Muscle of leg (tissue), 11 donors: ENCODE data around the gene YOD1. TPM values are rescaled to one million over a fixed set of nuclear protein-coding genes. Genes with fewer than 3 reads are reported as not detected.

Source experiments
- DNase-seq: peaks from one replicate; pipeline ENCODE4 v3.0.0; 2013
- H3K27ac ChIP-seq: one replicate; pipeline ENCODE4 v1.5.1; 2013; ENCODE audit warnings: mild to moderate bottlenecking, low read length, control low read depth
- H3K27me3 ChIP-seq: one replicate; pipeline ENCODE4 v1.6.1; 2013; ENCODE audit warnings: low read length; ENCODE audit not compliant: control insufficient read depth, insufficient read depth
- H3K36me3 ChIP-seq: one replicate; pipeline ENCODE4 v1.6.1; 2013; ENCODE audit warnings: low read length; ENCODE audit not compliant: control insufficient read depth, insufficient read depth
- H3K4me1 ChIP-seq: one replicate; pipeline ENCODE4 v1.6.1; 2013; ENCODE audit warnings: low read length; ENCODE audit not compliant: control insufficient read depth, insufficient read depth
- H3K4me3 ChIP-seq: one replicate; pipeline ENCODE4 v1.5.1; 2013; ENCODE audit warnings: low read length, control low read depth
- H3K9me3 ChIP-seq: replicated peaks from 2 replicates; pipeline ENCODE4 v1.6.1; 2013; ENCODE audit warnings: low read depth, low read length; ENCODE audit not compliant: control insufficient read depth
- WGBS: methylation state at CpG from one replicate; pipeline ENCODE4 v1.1.5; 2013; ENCODE audit warnings: missing lambda C conversion rate; ENCODE audit not compliant: insufficient coverage; 5-methylcytosine and 5-hydroxymethylcytosine counted together
- polyA plus RNA-seq, 8 donors: library from polyadenylated mRNA; unstranded; fragments of 120-200 nt; gene quantifications; one replicate each; pipeline versions ENCODE4 v1.2.1 to v1.2.3, GENCODE V29; 2013; ENCODE audit warnings: inconsistent platforms in 1 of 8, low replicate concordance in 1 of 8; ENCODE audit not compliant: insufficient read length in 8 of 8, insufficient read depth in 1 of 8
- total RNA-seq: library from RNA; stranded (reverse); fragments of 120-200 nt; gene quantifications from one replicate; pipeline ENCODE4 v1.2.4, GENCODE V29; 2013

YOD1 gene
- total and polyA plus RNA-seq, 9 donors = 4.2 to 6.7 (median 5.9) TPM

DNA sequence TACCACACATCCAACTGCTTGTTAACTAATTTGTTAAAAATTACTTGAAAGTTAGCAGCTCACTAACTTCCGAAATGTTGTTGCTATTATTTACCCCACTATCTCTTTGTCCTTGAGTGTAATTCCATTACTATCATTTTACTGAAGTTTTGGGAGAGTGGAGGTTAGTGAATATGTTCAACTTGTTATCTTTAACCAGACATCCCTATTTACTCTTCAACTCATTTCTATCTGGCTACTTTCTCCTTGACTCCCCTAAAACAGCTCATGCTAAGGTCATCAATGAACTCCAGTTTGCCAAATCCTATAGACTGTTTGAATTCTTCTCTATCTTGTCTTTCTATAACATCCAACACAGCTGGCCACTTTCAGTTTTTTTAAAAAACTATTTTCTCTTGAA, 14.1 kb downstream of the YOD1 start:
- Histone ChIP-seq H3K4me3 (no peak overlapping the region), H3K9me3 (no peaks in the 10 kb centered on the region), H3K36me3 (no peaks in the 10 kb centered on the region), H3K27me3 (peaks cover 4% of the 10 kb centered on the region), H3K27ac (no peak overlapping the region), H3K4me1 (peaks cover 3% of the 10 kb centered on the region)
- no CpG with 5 or more reads among the region's 1 CpG for WGBS
- DNase-seq = no peak

DNA sequence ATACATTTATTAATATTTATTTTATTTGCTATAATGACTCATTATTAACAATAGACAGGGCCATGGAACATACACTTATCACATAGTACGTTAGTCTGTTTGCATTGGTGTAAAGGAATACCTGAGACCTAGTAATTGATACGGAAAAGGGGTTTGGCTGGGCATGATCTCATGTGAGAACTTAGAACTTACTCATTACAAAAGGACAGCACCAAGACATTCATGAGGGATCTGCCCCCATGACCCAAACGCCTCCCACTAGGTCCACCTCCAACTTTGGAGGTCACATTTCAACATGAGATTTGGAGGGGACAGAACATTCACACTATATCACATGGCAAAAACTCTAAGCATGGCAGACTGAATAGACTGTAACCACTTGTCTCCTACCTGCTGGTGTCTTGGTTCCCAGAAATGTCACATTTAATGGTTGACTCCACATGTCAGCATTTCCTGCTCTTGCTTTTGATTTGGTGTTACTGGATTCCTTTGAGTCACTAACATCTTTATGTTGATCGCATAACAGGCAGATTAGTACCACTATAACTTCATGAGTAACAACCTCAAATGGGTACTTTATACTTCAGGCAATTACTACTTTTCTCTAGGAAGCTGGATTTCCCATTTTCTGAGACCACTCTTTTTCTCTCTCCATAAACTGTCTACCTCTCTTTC, 15.0 kb downstream of the YOD1 start:
- Histone ChIP-seq H3K27ac (no peak overlapping the region), H3K4me1 (peaks cover 3% of the 10 kb centered on the region), H3K36me3 (no peaks in the 10 kb centered on the region), H3K9me3 (no peaks in the 10 kb centered on the region), H3K27me3 (peaks cover 10% of the 10 kb centered on the region), H3K4me3 (no peak overlapping the region)
- WGBS = no CpG with 5 or more reads among the region's 4 CpGs
- DNase-seq = no peak

DNA sequence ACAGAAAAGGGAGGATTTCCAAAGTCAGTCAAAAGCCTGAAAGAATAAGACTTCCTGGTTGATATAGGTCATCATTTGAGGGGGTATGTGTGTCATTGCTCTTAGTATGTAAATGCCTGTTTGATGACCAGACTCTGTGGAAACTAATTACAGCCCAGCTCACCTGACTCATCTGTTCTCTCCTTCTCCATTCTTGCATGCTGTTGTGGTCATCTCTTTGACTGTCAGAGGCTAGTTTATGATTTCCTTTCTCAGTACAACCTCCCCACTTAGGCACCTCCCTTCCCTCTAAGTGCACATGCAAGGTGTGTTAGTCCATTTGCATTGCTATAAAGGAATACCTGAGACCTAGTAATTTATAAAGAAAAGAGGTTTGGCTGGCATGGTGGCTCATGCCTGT, 16.0 kb downstream of the YOD1 start:
- Histone ChIP-seq H3K27ac (no peak overlapping the region), H3K36me3 (no peaks in the 10 kb centered on the region)

DNA sequence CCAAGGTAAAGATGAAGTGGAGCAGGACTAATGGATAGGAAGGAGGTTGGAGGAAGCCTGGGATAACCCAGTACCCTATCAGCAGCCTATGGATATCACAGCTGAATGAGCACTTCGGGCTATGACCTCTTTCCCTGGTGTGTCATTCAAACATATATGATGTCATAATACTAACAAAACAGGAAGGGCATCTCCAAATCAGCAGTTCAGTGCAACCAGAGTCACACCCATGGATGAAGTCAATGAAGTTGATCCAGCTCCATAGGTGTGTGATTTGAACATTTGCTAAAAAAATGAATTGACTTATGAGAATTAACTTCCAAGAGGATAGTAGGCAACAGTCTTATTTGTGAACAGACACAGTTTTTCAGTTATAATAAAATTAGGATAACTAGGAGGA, 16.8 kb downstream of the YOD1 start:
- no peak overlapping the region for H3K27ac ChIP-seq
- no peak for DNase-seq
- peaks cover 3% of the 10 kb centered on the region for H3K4me1 ChIP-seq
- no peak overlapping the region for H3K4me3 ChIP-seq
- H3K36me3 ChIP-seq = no peaks in the 10 kb centered on the region
- H3K27me3 ChIP-seq = peaks cover 12% of the 10 kb centered on the region
- no peaks in the 10 kb centered on the region for H3K9me3 ChIP-seq
- WGBS = no CpG with 5 or more reads among the region's 1 CpG

More for the DNA sequence above, 16.0 kb downstream of the YOD1 start:
- Histone ChIP-seq H3K9me3 (no peaks in the 10 kb centered on the region), H3K4me1 (peaks cover 3% of the 10 kb centered on the region), H3K4me3 (no peak overlapping the region), H3K27me3 (peaks cover 12% of the 10 kb centered on the region)
- DNase-seq = no peak

DNA sequence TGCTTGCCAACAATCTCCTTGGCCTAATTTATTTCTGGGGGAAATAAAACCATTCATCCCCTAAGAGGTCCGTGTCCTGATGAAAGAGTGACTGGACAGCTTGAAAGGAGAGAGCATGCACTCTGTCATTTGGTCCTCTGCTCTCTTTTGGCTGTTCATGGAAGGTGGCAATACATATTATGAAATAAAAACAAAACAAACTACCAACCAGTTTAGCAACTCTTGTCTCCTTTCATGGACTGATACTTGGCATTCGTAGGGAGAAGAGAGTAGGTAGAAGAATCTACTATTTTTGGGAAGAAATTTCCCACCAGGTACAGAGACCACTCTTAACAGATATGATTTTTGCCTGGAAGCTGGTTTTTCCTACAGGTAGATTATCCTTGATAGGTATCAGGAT, 17.7 kb downstream of the YOD1 start:
- no CpG with 5 or more reads among the region's 2 CpGs for whole genome bisulfite sequencing
- no peak overlapping the region for H3K4me3 ChIP-seq
- no peaks in the 10 kb centered on the region for H3K36me3 ChIP-seq
- DNase-seq = no peak
- H3K27ac ChIP-seq = no peak overlapping the region
- H3K9me3 ChIP-seq = no peaks in the 10 kb centered on the region
- H3K4me1 ChIP-seq = peaks cover 3% of the 10 kb centered on the region
- peaks cover 15% of the 10 kb centered on the region for H3K27me3 ChIP-seq

DNA sequence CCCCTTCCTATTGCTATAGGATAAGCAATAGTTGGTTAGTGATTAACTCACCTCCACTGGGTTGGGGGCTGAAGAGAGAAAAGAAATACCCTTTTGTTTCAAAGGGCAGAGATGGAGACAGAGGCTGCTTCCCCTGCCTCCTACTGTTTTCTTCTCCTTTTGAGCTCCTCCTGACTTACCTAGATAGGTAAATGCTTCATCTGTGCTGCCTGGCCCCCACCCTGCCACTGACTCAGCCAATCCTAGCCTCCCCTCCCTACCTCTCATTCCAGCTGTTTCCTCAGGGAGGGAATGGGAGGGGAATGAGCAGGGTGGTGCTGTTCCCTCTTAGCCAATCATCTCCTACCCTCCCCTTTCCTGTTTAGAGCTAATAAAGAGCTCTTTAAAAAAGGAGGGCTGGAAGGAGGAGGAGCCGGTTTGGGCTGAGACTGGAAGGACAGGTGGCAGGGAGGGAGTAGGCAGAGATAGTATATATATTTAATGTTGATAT, 18.4 kb downstream of the YOD1 start, which contains the start of gene C1orf116:
TSS of gene C1orf116 (minus strand) at position 229 of the 490 bp plus-strand sequence. CDS start 5,158 bp downstream, outside the sequence.
- Histone ChIP-seq H3K4me3 (no peak within 1 kb of the TSS), H3K27ac (no peak within 1 kb of the TSS)
- WGBS = no CpG with 5 or more reads among the region's 1 CpG

DNA sequence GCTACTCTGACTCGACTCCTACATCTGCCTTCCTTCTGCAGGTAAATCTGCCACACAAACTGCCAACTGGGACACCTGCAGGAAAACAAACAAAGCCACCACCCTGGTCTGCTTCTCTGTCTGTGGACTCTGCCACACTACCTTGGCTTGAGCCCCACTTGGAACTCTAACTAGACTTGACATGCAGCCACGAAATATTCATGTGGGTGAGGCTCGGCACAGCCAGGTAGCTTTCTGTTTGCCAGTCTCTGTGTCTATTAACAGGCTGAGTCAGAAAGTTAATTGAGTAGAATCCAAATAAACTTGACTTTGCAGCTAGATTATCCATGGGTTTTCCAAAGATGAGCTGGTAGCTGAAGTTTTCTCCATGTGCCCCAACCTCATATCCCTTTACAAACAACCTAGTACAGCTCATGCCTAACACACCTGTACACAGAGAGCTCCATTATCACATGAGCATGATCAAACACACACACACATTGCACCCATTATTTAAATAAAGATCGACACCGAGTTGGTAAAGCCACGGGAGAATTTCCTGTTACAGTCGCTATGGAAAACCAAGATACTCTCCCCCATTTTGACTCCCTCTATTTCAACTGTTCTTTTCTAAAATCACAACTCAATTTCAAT, 19.3 kb downstream of the YOD1 start:
- DNase-seq = no peak
- H3K4me3 ChIP-seq = no peak overlapping the region
- H3K27ac ChIP-seq = no peak overlapping the region
- no peaks in the 10 kb centered on the region for H3K9me3 ChIP-seq
- WGBS = 81% methylated on average over 4 of the region's 7 CpGs
- no peaks in the 10 kb centered on the region for H3K36me3 ChIP-seq
- H3K4me1 ChIP-seq = peaks cover 3% of the 10 kb centered on the region
- H3K27me3 ChIP-seq = peaks cover 15% of the 10 kb centered on the region

More for the DNA sequence above, 18.4 kb downstream of the YOD1 start, which contains the start of gene C1orf116:
- no peaks in the 10 kb centered on the region for H3K36me3 ChIP-seq
- no peaks in the 10 kb centered on the region for H3K9me3 ChIP-seq
- peaks cover 3% of the 10 kb centered on the region for H3K4me1 ChIP-seq
- no peak for DNase-seq
- H3K27me3 ChIP-seq = peaks cover 15% of the 10 kb centered on the region

DNA sequence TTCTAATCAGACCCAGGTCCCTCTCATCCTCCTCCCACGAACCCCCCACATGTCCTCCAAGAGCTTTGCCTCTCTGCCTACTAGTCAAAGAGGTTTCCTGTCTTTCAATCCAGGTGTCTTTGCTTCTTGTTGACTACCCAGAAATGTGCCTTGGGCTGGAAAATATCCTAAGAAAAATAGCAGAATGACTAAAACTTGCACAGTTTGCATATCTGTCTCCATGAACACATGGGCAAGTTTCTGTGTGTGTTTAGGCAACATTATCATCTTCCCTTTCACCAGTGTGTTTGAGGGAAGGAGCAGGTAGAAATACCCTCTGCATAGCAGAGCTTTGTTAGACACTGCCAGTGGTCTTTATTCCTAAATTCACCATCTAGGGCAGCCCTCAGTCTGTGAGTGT, 20.0 kb downstream of the YOD1 start:
- WGBS = 50% methylated on average over 1 of the region's 1 CpG
- no peak overlapping the region for H3K27ac ChIP-seq
- DNase-seq = no peak
- peaks cover 3% of the 10 kb centered on the region for H3K4me1 ChIP-seq
- H3K4me3 ChIP-seq = no peak overlapping the region
- no peaks in the 10 kb centered on the region for H3K9me3 ChIP-seq
- H3K27me3 ChIP-seq = peaks cover 15% of the 10 kb centered on the region
- no peaks in the 10 kb centered on the region for H3K36me3 ChIP-seq

DNA sequence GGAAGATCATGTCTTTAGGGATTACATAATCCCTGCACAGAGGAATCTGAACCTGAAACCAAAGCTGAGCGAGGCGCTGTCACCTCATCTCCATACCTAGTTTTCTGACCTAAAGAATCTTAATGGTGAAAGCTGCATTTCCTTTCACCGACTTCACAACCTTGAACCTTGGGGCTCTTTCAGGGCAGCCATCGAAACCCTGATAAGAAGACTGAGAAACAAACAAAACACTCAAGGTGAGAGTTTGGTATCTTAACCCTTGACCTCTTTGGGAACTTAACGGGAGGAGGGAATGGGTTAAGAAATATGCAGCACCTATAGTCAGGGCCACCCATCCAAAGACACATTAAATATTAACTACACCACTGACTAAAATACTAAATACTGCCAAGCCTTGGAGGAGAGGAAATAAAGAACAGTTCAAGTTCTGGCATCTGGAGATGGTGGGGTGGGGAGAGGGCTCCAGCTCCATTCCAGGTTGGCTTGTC, 20.4 kb downstream of the YOD1 start:
- no peak for DNase-seq
- no peaks in the 10 kb centered on the region for H3K9me3 ChIP-seq
- H3K36me3 ChIP-seq = no peaks in the 10 kb centered on the region
- H3K4me1 ChIP-seq = peaks cover 3% of the 10 kb centered on the region
- WGBS = 95% methylated on average over 3 of the region's 5 CpGs
- H3K4me3 ChIP-seq = no peak overlapping the region
- peaks cover 15% of the 10 kb centered on the region for H3K27me3 ChIP-seq
- H3K27ac ChIP-seq = no peak overlapping the region

DNA sequence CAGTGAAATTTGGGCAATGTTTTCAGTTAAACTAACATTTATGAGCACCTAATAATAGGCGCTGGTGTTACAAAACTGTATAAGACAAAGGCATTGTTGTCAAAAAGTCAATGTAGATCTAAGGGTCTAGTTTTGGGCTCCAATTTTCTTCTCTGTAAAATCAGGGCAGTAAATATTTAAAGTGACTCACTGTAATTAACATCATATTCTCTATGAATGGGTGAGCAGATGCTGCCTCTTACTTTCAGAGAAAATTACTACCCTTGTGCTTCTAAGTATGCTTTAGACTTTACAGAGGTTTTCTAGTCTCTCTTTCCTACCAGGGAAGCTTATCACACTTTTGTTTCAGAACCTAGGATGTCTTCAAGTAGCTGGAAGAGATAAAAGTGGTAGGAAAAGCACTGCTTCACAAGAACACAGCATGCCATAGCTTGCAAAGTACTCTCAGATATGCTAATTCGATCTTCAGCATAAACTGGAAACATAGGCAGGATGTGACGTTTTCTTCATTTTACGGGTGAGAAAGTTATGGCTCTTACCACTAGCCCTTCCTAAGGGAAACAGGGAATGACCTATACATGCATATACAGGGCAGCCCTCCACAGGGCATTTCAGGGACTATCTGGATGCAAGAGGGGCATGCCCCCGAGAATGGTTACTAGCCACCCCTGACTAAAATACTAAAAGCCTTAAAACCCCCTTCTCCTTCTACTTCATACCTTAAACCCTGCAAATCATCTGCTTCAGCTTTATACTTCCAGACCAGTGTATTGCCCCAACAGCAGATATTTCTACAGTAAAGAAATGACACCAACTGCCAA, 21.1 kb downstream of the YOD1 start:
- peaks cover 9% of the 10 kb centered on the region for H3K4me1 ChIP-seq

More for the DNA sequence above, 21.1 kb downstream of the YOD1 start:
- 75% methylated on average over 3 of the region's 5 CpGs for WGBS
- no peak for DNase-seq
- peaks cover 15% of the 10 kb centered on the region for H3K27me3 ChIP-seq
- H3K4me3 ChIP-seq = no peak overlapping the region
- no peaks in the 10 kb centered on the region for H3K36me3 ChIP-seq
- H3K9me3 ChIP-seq = no peaks in the 10 kb centered on the region
- no peak overlapping the region for H3K27ac ChIP-seq
